Measurements from ENCODE around the gene RGS9. TPM values are rescaled to one million over a fixed set of nuclear protein-coding genes. Genes with fewer than 3 reads are reported as not detected.

The RGS9 gene
- total RNA-seq, 4 donors from 2014 or later = 1.1 to 8.5 (median 3.6) TPM

- Histone ChIP-seq H3K4me1 (peaks cover 6% of the 10 kb centered on the region), H3K27me3 (no peaks in the 10 kb centered on the region), H3K36me3 (no peaks in the 10 kb centered on the region), H3K9me3 (no peaks in the 10 kb centered on the region), H3K27ac (no peak overlapping the region), H3K4me3 (no peak overlapping the region)
- TF ChIP-seq CTCF (IDR thresholded peaks at IDR 0.05) = no peak
- TF ChIP-seq POLR2A (IDR thresholded peaks at IDR 0.05) = no peak
- no peak for TF ChIP-seq POLR2AphosphoS5 (IDR thresholded peaks at IDR 0.05)
- no peak for TF ChIP-seq EP300 (IDR thresholded peaks at IDR 0.05)
- no peak for DNase-seq (ENCODE audit: low spot score in 2 of 2)
- WGBS = 96% methylated on average over 1 of the region's 1 CpG
Measured at GRCh38 chr17:65236321-65236720, 99.2 kb downstream of the RGS9 start.

- Histone ChIP-seq H3K9me3 (no peaks in the 10 kb centered on the region), H3K27ac (no peak overlapping the region), H3K27me3 (no peaks in the 10 kb centered on the region), H3K4me1 (peaks cover 9% of the 10 kb centered on the region), H3K4me3 (no peak overlapping the region), H3K36me3 (no peaks in the 10 kb centered on the region)
- TF ChIP-seq POLR2A (IDR thresholded peaks at IDR 0.05) (no peak), POLR2AphosphoS5 (IDR thresholded peaks at IDR 0.05) (peak in 1 of 3 donors; percentile 28), CTCF (IDR thresholded peaks at IDR 0.05) (no peak)
- no peak for DNase-seq (ENCODE audit: low spot score in 2 of 2)
- 45% methylated on average over 9 of the region's 9 CpGs for WGBS
Measured at GRCh38 chr17:65243838-65244625, 106.9 kb downstream of the RGS9 start.

DNA sequence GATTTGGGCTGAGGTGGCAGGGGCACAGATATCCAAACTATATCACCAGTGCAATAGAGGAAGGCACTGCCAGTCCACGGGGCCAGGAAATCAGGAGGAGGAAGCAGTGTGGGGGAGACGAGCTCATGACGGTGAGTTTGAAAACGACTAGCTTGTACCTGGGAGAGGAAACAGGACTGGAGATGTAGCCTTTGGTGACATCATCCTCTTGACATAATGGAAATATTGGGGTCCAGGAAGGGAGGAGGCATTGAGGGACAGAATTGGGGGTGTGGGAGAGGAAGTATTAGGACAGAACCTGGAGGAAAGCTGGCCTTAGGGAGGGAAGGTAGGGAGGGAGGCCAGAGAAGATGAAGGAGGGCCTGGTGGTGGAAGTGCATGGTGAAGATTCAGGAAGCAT is 109.1 kb downstream of the RGS9 start:
- H3K9me3 ChIP-seq = no peaks in the 10 kb centered on the region
- DNase-seq (ENCODE audit: low spot score in 2 of 2) = peak in 1 of 2 donors; percentile 47
- no peak overlapping the region for H3K27ac ChIP-seq
- no peak overlapping the region for H3K4me3 ChIP-seq
- H3K36me3 ChIP-seq = no peaks in the 10 kb centered on the region
- 59% methylated on average over 4 of the region's 4 CpGs for WGBS
- H3K27me3 ChIP-seq = peaks cover 5% of the 10 kb centered on the region
- TF ChIP-seq POLR2AphosphoS5 (IDR thresholded peaks at IDR 0.05) = no peak
- no peak for TF ChIP-seq CTCF (IDR thresholded peaks at IDR 0.05)
- no peak for TF ChIP-seq EP300 (IDR thresholded peaks at IDR 0.05)
- TF ChIP-seq POLR2A (IDR thresholded peaks at IDR 0.05) = no peak
- peaks cover 9% of the 10 kb centered on the region for H3K4me1 ChIP-seq

GRCh38 chr17:65249774-65250173 is 112.6 kb downstream of the RGS9 start:
- TF ChIP-seq EP300 (IDR thresholded peaks at IDR 0.05) = no peak
- TF ChIP-seq CTCF (IDR thresholded peaks at IDR 0.05) = no peak
- TF ChIP-seq POLR2AphosphoS5 (IDR thresholded peaks at IDR 0.05) = no peak
- Histone ChIP-seq H3K27me3 (peaks cover 18% of the 10 kb centered on the region), H3K4me3 (no peak overlapping the region), H3K9me3 (no peaks in the 10 kb centered on the region), H3K36me3 (no peaks in the 10 kb centered on the region), H3K27ac (no peak overlapping the region), H3K4me1 (no peaks in the 10 kb centered on the region)
- 91% methylated on average over 2 of the region's 2 CpGs for WGBS
- DNase-seq (ENCODE audit: low spot score in 2 of 2) = no peak

DNA sequence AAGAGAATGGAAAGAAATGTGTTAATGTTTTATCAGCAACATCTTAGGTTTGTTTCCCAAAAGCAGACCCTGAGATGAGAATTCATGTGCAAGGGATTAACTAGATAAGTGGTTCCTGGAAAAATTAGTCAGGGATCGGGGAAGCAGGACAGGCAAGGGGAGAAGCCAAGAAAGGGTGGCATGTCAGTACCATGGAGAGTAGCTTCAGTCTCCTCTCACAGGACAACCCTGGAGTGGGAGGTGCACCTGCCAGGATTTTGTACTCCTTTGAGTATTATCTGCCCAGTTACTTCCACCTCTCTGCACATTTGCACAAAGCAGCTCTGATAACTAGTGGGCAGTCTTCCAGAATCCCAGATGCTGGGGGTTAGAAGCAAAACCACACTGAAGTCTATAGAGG is 117.0 kb downstream of the RGS9 start:
- no peak for TF ChIP-seq POLR2AphosphoS5 (IDR thresholded peaks at IDR 0.05)
- TF ChIP-seq CTCF (IDR thresholded peaks at IDR 0.05) = no peak
- TF ChIP-seq EP300 (IDR thresholded peaks at IDR 0.05) = no peak
- no peak for TF ChIP-seq POLR2A (IDR thresholded peaks at IDR 0.05)
- no peak for DNase-seq (ENCODE audit: low spot score in 2 of 2)
- no peaks in the 10 kb centered on the region for H3K4me1 ChIP-seq
- H3K27ac ChIP-seq = no peak overlapping the region
- no peaks in the 10 kb centered on the region for H3K9me3 ChIP-seq
- H3K36me3 ChIP-seq = no peaks in the 10 kb centered on the region
- H3K27me3 ChIP-seq = peaks cover 18% of the 10 kb centered on the region
- WGBS = 38% methylated on average over 1 of the region's 1 CpG
- H3K4me3 ChIP-seq = no peak overlapping the region
